ENCODE data around the gene DCLK1.

DCLK1 gene

DNA sequence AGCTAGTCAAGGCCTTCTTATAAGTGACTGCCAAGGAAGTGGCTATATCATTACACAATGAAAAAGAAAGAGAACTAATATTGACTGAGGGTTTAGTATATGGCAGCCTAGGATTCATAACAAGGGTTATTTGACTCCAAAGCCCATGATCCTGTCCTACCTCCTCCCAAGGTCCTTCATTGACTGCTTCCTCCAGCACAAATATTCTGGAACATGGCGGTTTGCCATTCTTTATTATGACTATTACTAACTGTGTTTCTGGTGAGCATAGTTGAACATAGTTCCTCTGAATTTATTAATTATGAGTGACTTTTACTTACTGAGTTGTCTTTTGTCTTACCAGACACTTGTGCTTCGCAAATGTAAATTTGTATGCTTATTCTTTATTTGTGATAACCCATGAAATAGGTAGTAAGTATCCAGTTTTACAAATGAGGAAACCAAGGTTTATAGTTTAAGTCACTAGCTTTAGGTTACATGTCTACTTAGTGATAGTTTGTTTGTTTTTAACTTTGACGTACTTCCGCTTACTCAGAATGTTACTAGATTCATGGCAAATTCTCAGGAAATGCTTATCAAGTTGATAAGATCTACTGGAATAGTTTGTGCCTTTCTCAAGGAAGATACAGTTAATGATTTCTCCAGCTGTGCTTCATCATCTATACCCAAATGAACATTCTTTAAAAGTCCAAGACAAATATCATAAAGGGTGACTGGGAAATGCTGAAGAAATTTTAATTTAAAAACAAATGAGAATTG, 15.5 kb upstream of the DCLK1 start:
- DNase-seq (ENCODE audit: insufficient read length, low spot score): no peak
- TF ChIP-seq, protein P1, sequence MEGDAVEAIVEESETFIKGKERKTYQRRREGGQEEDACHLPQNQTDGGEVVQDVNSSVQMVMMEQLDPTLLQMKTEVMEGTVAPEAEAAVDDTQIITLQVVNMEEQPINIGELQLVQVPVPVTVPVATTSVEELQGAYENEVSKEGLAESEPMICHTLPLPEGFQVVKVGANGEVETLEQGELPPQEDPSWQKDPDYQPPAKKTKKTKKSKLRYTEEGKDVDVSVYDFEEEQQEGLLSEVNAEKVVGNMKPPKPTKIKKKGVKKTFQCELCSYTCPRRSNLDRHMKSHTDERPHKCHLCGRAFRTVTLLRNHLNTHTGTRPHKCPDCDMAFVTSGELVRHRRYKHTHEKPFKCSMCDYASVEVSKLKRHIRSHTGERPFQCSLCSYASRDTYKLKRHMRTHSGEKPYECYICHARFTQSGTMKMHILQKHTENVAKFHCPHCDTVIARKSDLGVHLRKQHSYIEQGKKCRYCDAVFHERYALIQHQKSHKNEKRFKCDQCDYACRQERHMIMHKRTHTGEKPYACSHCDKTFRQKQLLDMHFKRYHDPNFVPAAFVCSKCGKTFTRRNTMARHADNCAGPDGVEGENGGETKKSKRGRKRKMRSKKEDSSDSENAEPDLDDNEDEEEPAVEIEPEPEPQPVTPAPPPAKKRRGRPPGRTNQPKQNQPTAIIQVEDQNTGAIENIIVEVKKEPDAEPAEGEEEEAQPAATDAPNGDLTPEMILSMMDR (IDR thresholded peaks at IDR 0.05; ENCODE audit: insufficient read depth, missing control alignments): no peak
- FAIRE-seq: no peak

DNA sequence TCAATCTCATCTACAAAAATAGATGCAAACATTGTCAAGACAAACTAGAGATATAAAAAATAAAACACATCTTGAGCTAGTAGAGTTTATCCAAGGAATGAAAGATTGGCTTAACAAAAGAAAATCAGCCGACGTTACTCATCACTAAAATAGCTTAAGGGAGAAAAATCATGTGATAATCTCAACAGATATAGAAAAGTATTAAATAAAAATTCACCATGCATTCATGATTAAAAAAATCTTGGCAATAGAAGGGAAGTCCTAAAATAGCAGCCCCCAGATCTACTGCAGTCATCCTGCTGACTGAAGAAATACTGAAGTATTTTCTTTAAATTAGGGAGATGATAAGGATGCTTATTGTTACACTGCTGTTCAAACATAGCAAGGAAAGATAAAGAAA, 12.6 kb upstream of the DCLK1 start:
- FAIRE-seq: no peak
- TF ChIP-seq, protein P1 (IDR thresholded peaks at IDR 0.05; ENCODE audit: insufficient read depth, missing control alignments): no peak
- DNase-seq (ENCODE audit: insufficient read length, low spot score): no peak

DNA sequence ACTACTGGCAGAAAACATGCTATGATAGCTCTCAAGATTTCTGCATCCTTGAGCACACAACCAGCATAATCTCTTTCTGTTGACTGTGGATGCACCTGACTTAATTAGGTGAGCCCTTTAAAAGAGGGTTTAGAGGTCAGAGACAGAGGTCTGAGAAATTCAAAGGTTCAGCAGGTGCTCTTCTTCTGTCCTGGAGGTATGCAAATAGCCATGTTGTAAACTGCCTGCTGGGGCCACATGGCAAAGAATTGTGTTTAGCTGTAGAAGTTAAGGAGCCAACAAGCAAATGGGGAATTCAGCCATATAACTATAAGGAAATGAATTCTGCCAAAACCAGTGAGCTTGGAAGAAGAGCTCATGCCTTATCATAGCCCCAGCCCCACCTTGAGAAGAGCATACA, 11.6 kb upstream of the DCLK1 start:
- no peak for FAIRE-seq
- TF ChIP-seq, protein P1 (IDR thresholded peaks at IDR 0.05; ENCODE audit: insufficient read depth, missing control alignments): no peak
- no peak for DNase-seq (ENCODE audit: insufficient read length, low spot score)

DNA sequence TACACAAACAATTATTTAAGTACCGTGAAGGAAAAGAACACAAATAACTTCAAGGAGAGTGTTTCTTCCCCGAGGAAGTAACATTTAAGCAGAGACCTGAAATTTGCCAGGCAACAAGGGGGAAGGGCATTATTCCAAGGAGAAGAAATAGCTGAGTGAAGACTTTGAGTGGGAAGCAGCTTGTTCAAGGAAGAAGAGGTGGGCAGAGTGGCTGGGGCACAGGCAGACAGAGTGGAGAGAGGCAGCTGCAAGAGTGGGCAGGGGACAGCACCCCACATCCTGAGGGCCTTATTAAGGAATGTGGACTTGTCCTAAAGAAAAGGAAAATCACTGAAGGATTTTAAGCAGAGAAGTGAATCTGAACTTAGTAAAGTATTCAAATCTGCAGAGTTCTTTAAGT, 4.7 kb upstream of the DCLK1 start:
- TF ChIP-seq, protein P1 (IDR thresholded peaks at IDR 0.05; ENCODE audit: insufficient read depth, missing control alignments): no peak
- FAIRE-seq: no peak
- no peak for DNase-seq (ENCODE audit: insufficient read length, low spot score)

DNA sequence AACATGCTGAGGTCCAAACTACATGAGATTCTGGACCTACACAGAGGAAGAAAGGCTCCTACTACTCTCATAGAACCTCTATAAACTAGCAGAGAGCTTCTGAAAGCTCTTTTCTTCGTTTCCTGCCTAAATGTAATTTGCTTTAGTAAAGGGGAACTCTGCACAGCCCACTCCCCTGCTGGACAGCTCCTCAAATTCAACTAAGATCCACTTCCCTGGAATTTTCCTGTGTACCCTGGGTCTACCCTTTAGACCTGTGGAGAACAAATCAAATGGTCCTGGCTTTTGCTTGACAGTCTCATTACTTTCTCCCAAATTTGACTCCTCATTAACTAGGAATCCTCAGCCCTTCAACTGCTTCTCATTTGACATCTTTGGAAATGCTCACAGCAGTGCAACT, 3.5 kb upstream of the DCLK1 start:
- TF ChIP-seq, protein P1 (IDR thresholded peaks at IDR 0.05; ENCODE audit: insufficient read depth, missing control alignments): no peak
- DNase-seq (ENCODE audit: insufficient read length, low spot score) (no peak), FAIRE-seq (no peak)

DNA sequence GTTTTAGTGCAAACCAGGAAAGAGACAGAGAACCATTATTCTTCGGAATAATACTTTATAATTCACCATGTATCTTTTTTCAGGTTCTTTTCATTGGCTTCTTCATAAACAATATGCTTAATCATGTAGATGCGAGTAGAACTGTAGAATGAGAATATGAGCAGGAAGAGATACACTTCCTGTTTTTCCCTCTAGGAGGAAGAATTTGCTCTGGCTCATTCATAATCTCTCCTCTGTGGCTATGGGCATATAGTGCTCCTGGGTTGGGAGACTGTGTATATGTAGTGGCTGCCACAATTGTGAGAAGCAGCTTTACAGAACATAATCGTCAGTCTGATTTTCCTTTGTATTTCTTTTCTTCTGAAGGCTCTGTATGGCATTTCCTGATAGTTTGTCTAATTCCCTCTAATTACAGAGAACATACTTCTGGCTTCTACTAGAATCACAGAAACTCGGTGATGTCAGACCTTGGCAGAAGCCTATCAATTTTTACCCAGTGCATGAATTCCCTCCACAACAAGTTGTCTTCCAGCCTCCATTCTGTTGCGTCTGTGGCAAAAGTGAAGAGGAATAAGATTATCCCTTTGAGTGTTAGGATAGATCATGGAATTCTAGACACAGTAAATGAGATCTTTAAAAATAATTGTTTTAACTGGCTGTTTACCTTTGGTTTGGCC, 2.9 kb upstream of the DCLK1 start:
- TF ChIP-seq, protein P1 (IDR thresholded peaks at IDR 0.05; ENCODE audit: insufficient read depth, missing control alignments): no peak
- no peak for DNase-seq (ENCODE audit: insufficient read length, low spot score)
- FAIRE-seq: no peak

DNA sequence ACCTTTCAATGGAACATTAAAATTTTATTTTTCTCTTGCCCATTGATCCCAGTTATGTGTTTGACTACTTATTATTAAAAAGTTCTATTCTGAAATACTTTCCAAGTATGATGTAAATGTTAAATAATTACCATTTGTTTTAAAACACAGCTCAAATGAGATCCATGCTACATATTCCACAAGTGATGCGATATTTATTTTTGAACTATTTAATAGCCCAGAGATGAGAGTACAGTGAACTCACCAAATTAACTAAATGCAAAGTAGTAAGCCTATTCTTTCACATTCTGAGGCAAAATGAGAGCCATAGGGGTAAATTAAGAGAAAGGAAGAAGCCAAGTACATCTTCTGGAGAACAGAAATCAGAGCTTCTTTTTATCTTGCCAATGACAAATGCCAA, 1.2 kb upstream of the DCLK1 start:
- DNase-seq (ENCODE audit: insufficient read length, low spot score): no peak
- TF ChIP-seq, protein P1 (IDR thresholded peaks at IDR 0.05; ENCODE audit: insufficient read depth, missing control alignments): no peak
- FAIRE-seq: no peak

All from D721Med (cell line).